ENCODE measurements around the gene NTN1.
"Not testable (repeated sequence)": the region's sequence is repeated elsewhere in the genome, so short reads cannot be mapped to it uniquely, and the experiment has no call there.

The NTN1 gene

GRCh38 chr17:9021158-9021991 is at the start of gene NTN1:
NTN1 (plus strand) TSS chr17:9021510; CDS start chr17:9022374, 864 bp downstream.
- DNase-seq (ENCODE audit: low read depth in 2 of 2), result peak; percentile 22 to 37

DNA sequence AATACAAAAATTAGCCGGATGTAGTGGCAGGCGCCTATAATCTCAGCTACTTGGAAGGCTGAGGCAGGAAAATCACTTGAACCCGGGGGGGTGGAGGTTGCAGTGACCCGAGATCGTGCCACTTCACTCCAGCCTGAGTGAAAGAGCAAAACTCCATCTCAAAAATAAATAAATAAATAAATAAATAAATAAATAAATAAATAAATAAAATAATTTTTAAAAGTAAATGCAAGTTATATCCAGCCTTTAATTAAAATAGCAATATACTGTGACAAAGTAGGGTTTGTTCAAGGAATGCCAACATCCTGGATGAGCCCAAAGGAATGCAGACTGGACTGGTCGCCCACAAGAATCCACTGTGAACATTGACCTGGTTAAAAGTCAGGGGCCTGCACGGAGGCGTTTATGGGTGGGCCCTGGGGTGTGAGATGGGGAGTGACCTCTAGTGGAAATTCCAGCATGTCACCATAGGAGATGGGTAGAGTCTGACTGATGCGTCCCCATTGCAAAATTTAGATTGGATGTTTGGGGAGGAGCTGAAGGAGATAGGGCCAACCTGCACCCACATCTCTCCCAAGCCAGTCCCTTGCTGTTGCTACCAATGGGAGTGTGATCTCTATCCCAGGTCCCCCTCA is 46.1 kb upstream of the NTN1 start:
- no peak for DNase-seq (ENCODE audit: low read depth in 2 of 2)

DNA sequence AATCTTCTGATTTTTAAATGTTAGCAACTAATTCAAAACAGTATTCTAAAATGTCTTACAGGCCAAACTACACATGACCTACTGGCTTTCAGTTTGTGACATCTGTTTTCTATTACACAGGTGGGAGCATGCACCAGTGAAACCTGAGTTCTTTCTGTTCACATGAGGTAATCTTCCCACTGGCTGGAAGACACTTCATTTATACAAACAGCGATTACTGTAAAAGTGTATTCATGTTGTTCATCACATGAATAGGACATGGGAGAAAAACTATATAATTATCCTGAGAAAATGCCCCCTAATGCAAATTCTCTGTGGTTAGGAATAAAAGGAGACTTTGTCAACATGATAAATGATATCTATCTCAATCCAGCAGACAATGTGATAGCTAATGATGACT is 44.7 kb upstream of the NTN1 start:
- no peak for DNase-seq (ENCODE audit: low read depth in 2 of 2)

GRCh38 chr17:8979715-8980114 is 41.6 kb upstream of the NTN1 start:
- no peak for DNase-seq (ENCODE audit: low read depth in 2 of 2)

DNA sequence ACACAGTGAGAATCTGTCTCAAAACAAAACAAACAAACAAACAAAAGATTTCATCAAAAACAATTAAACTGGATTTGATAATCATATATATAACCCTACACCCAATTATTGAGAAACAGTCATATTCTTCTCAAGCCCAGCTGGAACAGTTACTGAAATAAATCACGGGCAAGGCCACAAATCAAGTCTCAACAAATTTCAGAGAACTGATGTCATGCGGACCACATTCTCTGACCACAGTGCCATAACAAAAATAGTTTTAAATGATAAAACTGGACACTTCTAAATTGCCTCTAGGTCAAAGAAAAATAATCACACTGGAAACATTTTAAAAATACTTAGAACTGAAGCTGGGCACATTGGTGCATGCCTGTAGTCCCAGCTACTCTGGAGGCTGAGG is 39.9 kb upstream of the NTN1 start:
- no peak for DNase-seq (ENCODE audit: low read depth in 2 of 2)

- DNase-seq (ENCODE audit: low read depth in 2 of 2), result not testable (repeated sequence)
Measured at GRCh38 chr17:8984225-8984624, 37.1 kb upstream of the NTN1 start.

DNA sequence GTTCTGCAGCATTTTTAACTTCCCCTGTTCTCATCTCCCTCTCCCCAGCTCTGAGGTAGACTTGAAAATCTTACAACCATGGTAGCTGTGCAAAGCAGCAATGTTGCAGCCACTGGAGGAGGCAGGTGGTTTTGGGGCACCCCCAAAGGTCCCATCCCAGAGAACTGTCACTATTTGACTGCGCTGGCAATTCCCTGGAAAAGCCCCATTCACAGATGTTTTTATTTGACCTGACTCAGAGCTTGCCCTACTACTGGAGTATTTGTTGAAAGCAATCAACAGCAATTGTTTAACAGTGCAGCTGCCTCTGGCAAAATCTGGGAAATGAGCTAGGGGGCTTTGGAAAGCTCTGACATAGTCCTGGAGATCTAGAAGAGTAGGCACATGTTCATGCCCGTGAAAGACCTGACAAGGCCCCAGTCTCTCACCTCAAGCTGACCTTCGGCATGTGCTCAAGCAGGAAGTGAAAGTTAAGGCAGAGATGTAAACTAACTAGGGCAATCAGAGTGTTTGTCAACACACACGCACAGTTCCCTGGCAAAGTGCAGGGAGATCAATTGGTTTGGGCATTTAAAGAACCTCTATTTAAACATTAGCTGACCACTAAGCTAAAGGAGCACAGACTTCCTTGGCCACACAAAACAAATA is 36.1 kb upstream of the NTN1 start:
- no peak for DNase-seq (ENCODE audit: low read depth in 2 of 2)

DNA sequence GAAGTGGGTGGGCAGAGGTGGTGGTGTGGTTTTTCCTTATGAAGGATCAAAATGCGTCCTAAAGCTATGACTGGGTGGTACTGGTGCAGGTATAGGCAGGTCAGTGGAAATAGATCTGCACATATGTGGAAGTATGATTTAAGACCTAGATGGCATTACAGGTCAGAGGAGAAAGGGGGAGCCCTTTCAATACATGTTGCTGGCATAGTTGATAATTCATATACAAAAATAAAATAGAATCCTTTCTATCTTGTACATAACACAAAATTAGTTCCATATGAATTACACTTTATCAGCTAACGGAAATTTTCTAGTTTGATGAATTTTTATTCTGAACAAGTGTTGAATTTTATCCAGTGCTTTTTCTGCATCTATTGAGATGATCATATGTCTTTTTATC is 35.0 kb upstream of the NTN1 start:
- DNase-seq (ENCODE audit: low read depth in 2 of 2), result no peak

- not testable (repeated sequence) for DNase-seq (ENCODE audit: low read depth in 2 of 2)
Measured at GRCh38 chr17:8988263-8988935, 32.9 kb upstream of the NTN1 start.

DNA sequence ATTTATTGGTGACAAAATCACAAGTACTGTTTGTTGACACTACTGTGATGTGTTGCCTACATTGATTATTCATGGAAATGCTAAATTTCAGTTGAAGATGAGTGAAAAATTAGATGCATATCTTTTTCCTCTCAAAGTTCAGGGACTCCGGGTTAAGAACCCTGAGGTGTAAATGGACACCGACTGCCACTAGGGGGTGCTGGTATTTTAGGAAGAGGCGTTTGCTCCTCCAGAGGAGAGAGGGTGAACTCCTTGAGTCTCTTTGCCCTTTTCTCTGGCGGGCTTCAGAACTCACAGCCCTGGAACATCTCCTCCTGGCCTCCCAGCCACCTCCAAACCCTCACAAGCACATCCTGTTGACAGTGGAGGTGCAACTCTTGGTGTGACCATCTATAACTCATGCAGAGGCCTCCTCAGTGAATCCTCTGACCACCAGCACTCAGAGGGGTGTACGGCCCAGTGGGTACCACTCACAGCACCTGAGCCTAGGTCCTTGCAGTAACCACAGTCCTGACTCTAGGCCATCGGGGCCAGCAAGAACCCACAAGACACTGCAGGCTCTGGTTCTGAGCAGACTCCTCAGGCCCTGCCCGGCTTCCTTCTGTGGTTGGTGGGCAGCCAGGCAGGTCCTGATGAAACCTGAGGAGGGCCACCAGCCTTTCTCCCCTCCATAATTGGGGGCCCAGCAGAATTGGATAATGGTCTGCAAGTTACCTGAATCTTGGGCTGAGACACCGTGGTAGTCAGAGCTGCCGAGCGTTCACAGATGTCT is 29.6 kb upstream of the NTN1 start:
- peak; percentile 25 to 47 for DNase-seq (ENCODE audit: low read depth in 2 of 2)

DNA sequence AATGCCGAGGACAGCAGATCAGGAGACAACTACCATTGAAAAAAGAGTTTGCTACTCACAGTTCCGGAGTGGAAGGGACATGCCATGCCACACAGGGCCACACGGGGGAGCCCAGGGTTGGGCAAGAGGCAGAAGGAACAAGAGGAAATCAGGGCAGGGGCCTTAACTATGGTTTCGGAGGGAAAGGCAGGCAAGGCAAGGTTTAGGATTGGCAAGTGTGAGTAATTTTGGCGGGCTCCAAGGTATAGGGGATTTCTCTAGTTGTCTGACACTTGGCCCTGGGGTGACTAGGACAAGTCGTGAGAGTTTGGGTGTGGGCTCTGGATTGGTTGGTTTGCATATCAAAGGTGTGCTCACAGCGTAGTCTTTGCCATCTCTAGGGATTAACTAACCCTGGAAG is 27.0 kb upstream of the NTN1 start:
- DNase-seq (ENCODE audit: low read depth in 2 of 2), result peak; percentile 45 to 53

DNA sequence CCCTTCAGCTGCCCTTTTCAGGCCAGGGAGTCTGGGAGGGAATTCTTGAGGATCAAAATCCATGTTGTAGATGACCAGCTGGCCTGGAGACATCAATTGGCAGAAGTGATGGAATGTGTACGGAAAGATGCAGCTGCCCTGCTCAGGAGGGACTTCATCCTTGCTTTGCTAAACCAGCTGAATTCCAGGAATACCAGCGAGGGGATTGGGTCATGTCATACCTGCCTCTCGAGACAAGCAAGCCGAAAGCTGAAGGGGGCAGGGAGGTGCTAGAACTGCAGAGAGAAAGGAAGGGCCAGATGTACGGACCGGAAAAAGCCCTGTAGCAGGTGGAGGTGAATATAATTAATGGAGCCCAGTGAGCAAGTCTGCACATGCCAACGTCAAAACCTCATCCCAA is 25.6 kb upstream of the NTN1 start:
- DNase-seq (ENCODE audit: low read depth in 2 of 2), result no peak

DNA sequence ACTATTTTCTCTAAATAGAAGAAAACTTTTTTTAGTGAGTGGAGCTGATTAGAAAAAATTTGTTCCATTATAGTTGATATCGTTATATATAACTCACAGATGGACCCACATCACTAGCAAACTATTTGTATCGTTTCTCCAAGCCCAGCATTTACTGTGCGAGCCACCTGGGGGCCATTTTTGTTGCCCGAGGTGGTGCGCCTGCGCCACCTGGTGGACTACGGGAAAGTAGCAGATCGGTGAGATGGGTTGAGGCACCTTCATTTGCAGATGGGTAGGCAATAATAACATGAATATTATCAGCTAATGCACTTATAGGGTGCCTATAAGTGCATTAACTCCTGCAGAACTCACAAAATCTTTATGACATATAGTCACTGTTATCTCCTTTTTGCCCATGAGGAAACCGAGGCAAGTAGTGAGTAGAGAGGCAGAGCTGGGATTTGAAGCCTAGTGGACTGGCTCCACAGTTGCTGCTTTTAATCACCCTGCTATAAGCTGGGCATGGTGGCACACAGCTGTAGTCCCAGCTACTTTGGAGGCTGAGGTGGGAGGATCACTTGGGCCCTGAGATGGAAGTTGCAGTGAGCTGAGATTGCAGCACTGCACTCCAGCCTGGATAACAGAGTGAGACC is 23.2 kb upstream of the NTN1 start:
- peak in 1 of 2 donors; percentile 60 for DNase-seq (ENCODE audit: low read depth in 2 of 2)

- no peak for DNase-seq (ENCODE audit: low read depth in 2 of 2)
Measured at GRCh38 chr17:9001559-9001958, 19.8 kb upstream of the NTN1 start.

DNA sequence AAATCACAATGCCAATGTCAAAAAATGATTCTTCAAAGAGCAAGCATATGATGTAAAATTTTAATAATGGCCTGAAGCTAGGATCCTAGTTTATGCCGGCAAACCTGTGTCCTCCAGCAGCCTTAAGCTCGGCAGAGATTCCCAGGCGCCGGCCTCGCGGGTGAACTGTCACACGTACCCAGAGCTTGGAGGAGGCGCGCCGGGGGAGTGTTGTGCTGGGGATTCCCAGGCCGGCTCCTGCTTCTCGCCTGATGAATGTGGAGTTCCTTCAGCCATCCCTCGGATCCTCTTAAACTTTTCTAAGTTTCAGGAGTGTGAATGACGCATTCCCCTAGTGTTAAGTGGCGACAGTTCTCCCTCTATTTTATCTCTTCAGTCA is 19.1 kb upstream of the NTN1 start:
- DNase-seq (ENCODE audit: low read depth in 2 of 2), result no peak

GRCh38 chr17:9002606-9003354 is 18.5 kb upstream of the NTN1 start:
- peak in 1 of 2 donors; percentile 19 for DNase-seq (ENCODE audit: low read depth in 2 of 2)

DNA sequence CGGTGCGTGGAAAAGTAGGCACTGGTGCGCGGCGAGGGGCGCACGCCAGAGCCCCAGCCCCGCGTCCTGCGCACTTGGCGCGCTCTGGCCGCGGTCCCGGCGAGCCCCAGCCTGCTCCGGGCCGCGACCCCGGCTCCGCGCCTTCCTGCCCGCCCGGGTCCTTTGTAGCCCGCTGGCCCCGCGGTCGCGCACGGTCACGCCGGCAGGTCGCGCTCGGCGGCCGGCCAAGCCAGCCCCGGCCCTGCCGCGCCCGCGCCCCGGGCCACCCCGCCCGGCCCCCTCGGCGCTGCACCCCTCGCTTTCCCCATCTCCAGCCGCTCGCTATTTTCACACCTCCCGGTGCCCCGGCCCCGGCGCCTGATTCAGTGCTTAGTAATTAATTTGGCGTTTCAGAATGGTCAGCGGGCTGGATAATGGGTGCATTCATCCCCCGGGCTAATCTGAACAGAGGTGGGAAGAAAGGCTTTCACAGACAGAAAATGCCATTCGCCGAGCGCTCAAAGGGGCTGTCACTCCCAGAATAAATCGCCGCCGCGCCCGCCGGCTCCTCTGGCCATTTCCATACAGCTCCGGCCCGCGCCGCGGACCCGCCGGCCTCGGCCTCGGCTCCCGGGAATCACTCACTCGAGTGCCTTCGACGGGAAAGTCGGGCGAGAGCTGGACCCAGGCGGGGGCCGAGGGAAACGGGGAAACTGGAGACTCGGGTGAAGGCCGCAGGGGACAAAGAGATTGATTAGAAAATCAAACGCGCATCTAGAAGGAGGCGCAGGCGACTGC is 17.8 kb upstream of the NTN1 start:
- DNase-seq (ENCODE audit: low read depth in 2 of 2), result no peak

GRCh38 chr17:9004132-9004960 is 17.0 kb upstream of the NTN1 start:
- no peak for DNase-seq (ENCODE audit: low read depth in 2 of 2)

GRCh38 chr17:9004961-9005285 is 16.4 kb upstream of the NTN1 start:
- no peak for DNase-seq (ENCODE audit: low read depth in 2 of 2)
